Osteoblast (primary cell): ENCODE results near the gene ANXA2. TPM values are rescaled to one million over a fixed set of nuclear protein-coding genes. Genes with fewer than 3 reads are reported as not detected.

ENCODE experiments used
- DNase-seq: peaks from one replicate; pipeline ENCODE4 v3.0.0; 2011; ENCODE audit warnings: low spot score, mixed read lengths; ENCODE audit not compliant: insufficient read length; ENCODE audit errors: missing footprints
- H2AFZ ChIP-seq: 2 replicates; pipeline ENCODE4 v1.6.0; 2011; ENCODE audit warnings: mild to moderate bottlenecking, low read length
- H3K27ac ChIP-seq: 2 replicates; pipeline ENCODE4 v1.5.1; 2011; ENCODE audit warnings: mild to moderate bottlenecking, low read depth, low read length, moderate library complexity
- H3K27me3 ChIP-seq: 2 replicates; pipeline ENCODE4 v1.6.0; 2012; ENCODE audit warnings: mild to moderate bottlenecking, control low read depth, inconsistent platforms, low read length, moderate library complexity; ENCODE audit not compliant: insufficient read depth
- H3K36me3 ChIP-seq: 2 replicates; pipeline ENCODE4 v1.5.1; 2011; ENCODE audit warnings: mild to moderate bottlenecking, low read length, control low read depth, moderate library complexity; ENCODE audit not compliant: insufficient read depth
- H3K4me1 ChIP-seq: 2 replicates; pipeline ENCODE4 v1.5.1; 2011; ENCODE audit warnings: mild to moderate bottlenecking, low read length, control low read depth, moderate library complexity; ENCODE audit not compliant: insufficient read depth
- H3K4me2 ChIP-seq: 2 replicates; pipeline ENCODE4 v1.6.0; 2011; ENCODE audit warnings: mild to moderate bottlenecking, low read length; ENCODE audit not compliant: insufficient read depth
- H3K4me3 ChIP-seq: fragments of 200-600 bp; sonication (generic); 3 replicates; pipeline ENCODE4 v1.5.1; 2012; ENCODE audit warnings: mild to moderate bottlenecking, low read length, inconsistent platforms; ENCODE audit not compliant: insufficient read depth
- H3K79me2 ChIP-seq: 2 replicates; pipeline ENCODE4 v1.6.0; 2012; ENCODE audit warnings: mild to moderate bottlenecking, low read length, control low read depth, inconsistent platforms; ENCODE audit not compliant: insufficient read depth
- H3K9me3 ChIP-seq: 2 replicates; pipeline ENCODE4 v1.5.1; 2011; ENCODE audit warnings: low read depth, low read length, control low read depth
- H4K20me1 ChIP-seq: 2 replicates; pipeline ENCODE4 v1.6.0; 2012; ENCODE audit warnings: mild to moderate bottlenecking, low read length, control low read depth; ENCODE audit not compliant: insufficient read depth
- total RNA-seq: library from RNA; depleted of rRNA; stranded (reverse); fragments of >200 nt; gene quantifications from 2 replicates; pipeline ENCODE4 v1.2.3, GENCODE V29; 2012
- TF ChIP-seq, protein P1 (sequence below): IDR thresholded peaks from 2 replicates; pipeline ENCODE4 v1.5.1; 2011; ENCODE audit warnings: mild to moderate bottlenecking, low read depth, low read length, moderate library complexity; ENCODE audit errors: extremely low read depth

ANXA2 gene
- total RNA-seq, 1 donor: 3,042 TPM

- no peaks in the 10 kb centered on the region for H3K79me2 ChIP-seq
- no peak overlapping the region for H3K4me2 ChIP-seq
- peaks cover 3% of the 10 kb centered on the region for H3K4me1 ChIP-seq
- no peak for DNase-seq
- no peak overlapping the region for H3K27ac ChIP-seq
- no peak overlapping the region for H2AFZ ChIP-seq
- H3K9me3 ChIP-seq: no peaks in the 10 kb centered on the region
- H3K36me3 ChIP-seq: no peaks in the 10 kb centered on the region
- H4K20me1 ChIP-seq: no peaks in the 10 kb centered on the region
- H3K4me3 ChIP-seq: no peak overlapping the region
- peaks cover 47% of the 10 kb centered on the region for H3K27me3 ChIP-seq
- TF ChIP-seq, protein P1, sequence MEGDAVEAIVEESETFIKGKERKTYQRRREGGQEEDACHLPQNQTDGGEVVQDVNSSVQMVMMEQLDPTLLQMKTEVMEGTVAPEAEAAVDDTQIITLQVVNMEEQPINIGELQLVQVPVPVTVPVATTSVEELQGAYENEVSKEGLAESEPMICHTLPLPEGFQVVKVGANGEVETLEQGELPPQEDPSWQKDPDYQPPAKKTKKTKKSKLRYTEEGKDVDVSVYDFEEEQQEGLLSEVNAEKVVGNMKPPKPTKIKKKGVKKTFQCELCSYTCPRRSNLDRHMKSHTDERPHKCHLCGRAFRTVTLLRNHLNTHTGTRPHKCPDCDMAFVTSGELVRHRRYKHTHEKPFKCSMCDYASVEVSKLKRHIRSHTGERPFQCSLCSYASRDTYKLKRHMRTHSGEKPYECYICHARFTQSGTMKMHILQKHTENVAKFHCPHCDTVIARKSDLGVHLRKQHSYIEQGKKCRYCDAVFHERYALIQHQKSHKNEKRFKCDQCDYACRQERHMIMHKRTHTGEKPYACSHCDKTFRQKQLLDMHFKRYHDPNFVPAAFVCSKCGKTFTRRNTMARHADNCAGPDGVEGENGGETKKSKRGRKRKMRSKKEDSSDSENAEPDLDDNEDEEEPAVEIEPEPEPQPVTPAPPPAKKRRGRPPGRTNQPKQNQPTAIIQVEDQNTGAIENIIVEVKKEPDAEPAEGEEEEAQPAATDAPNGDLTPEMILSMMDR: no peak
These were observed 77.4 kb downstream of the ANXA2 start for GRCh38 chr15:60320365-60320764.

DNA sequence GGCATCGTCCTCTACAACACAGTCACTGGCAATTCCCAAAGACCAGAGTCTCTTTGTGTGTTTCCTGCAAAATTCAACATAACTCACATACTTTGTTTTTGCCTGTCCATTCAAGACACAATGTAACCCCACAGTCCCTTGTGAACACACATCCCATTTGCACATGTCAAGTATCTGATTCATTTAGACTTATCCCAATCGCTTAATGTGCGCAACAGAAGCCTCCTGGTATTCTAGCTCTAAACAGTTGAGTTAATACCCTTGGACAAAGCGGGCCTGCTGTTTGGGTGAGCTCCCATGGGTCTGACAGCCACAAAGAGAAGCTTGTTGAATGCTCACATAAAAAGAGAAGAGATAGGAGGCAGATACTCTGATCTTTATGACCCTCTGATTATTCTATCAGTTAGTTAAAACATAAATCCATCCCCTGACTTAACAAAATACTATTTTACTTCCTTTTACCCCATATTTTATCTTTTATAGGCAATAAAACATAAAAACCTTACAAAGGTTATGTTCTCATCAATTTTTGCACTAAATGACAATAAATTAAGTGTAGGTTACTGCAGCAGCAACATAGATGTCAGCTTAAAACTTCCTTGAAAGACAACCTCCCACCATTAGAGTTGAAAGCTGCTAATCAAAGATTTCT, 79.4 kb downstream of the ANXA2 start:
- DNase-seq: no peak

DNA sequence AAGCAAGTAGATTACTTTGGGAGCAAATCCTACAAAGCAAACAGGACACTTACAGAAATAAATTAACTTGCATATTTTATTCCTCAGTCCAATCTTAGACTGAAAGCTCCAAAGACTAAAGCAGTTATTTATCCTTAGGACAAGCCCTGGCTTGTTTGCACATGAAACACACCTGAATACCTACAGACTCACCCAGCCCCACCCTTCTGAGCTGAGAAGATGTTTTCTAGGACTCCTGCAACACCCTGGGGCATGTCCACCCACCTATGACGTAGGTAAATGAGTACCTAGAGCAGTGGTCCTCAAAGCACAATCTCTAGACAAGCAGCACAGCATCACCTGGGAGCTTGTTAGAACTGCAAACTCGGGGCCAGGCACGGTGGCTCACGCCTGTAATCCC, 80.8 kb downstream of the ANXA2 start:
- no peak for DNase-seq
- no peak overlapping the region for H3K4me2 ChIP-seq
- H3K36me3 ChIP-seq: no peaks in the 10 kb centered on the region
- TF ChIP-seq, protein P1: no peak
- no peaks in the 10 kb centered on the region for H3K79me2 ChIP-seq
- no peak overlapping the region for H3K27ac ChIP-seq
- H4K20me1 ChIP-seq: no peaks in the 10 kb centered on the region
- H3K27me3 ChIP-seq: peaks cover 22% of the 10 kb centered on the region
- no peaks in the 10 kb centered on the region for H3K4me1 ChIP-seq
- no peak overlapping the region for H2AFZ ChIP-seq
- H3K4me3 ChIP-seq: no peak overlapping the region
- no peaks in the 10 kb centered on the region for H3K9me3 ChIP-seq

More for the DNA sequence above, 79.4 kb downstream of the ANXA2 start:
- Histone ChIP-seq H2AFZ (no peak overlapping the region), H3K4me3 (no peak overlapping the region), H3K9me3 (no peaks in the 10 kb centered on the region), H3K4me2 (no peak overlapping the region), H3K27ac (no peak overlapping the region), H3K27me3 (peaks cover 32% of the 10 kb centered on the region), H4K20me1 (no peaks in the 10 kb centered on the region), H3K79me2 (no peaks in the 10 kb centered on the region), H3K36me3 (no peaks in the 10 kb centered on the region), H3K4me1 (no peaks in the 10 kb centered on the region)
- TF ChIP-seq, protein P1: no peak

DNA sequence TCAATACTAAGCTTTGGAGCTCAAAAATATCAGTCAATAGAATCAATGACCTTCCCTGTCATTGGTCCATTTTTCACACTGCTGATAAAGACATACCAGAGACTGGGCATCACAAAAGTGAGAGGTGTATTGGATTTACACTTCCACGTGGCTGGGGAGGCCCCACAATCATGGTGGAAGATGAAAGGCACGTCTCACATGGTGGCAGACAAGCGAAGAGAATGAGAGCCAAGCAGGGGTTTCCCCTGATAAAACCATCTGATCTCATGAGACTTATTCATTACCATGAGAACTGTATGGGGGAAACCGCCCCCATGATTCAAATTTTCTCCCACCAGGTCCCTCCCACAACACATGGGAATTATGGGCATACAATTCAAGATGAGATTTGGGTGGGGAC, 81.9 kb downstream of the ANXA2 start:
- no peaks in the 10 kb centered on the region for H3K79me2 ChIP-seq
- H3K4me1 ChIP-seq: no peaks in the 10 kb centered on the region
- H3K4me2 ChIP-seq: no peak overlapping the region
- H3K27me3 ChIP-seq: peaks cover 11% of the 10 kb centered on the region
- no peak overlapping the region for H2AFZ ChIP-seq
- no peak overlapping the region for H3K4me3 ChIP-seq
- no peak overlapping the region for H3K27ac ChIP-seq
- H3K36me3 ChIP-seq: no peaks in the 10 kb centered on the region
- no peaks in the 10 kb centered on the region for H4K20me1 ChIP-seq
- no peak for DNase-seq
- TF ChIP-seq, protein P1: no peak
- H3K9me3 ChIP-seq: no peaks in the 10 kb centered on the region
